HepG2 (cell line): ENCODE measurements around the gene TCEANC2. TPM values are rescaled to one million over a fixed set of nuclear protein-coding genes. Genes with fewer than 3 reads are reported as not detected.

Source experiments
- BCL6 ChIP-seq: IDR thresholded peaks from 2 replicates; pipeline ENCODE4 v1.6.1; 2016; ENCODE audit warnings: missing genetic modification reagents, missing compliant biosample characterization
- DMAP1 ChIP-seq: IDR thresholded peaks from 2 replicates; pipeline ENCODE4 v1.6.1; 2016
- FIP1L1 ChIP-seq: fragments of 200-400 bp; formaldehyde crosslinking; IDR thresholded peaks from 2 replicates; pipeline ENCODE4 v1.6.1; 2018; ENCODE audit warnings: low read depth, mild to moderate bottlenecking, low read length, moderate library complexity, borderline replicate concordance; ENCODE audit not compliant: insufficient read depth
- GTF2F1 ChIP-seq: fragments of 150-350 bp; IDR thresholded peaks from 2 replicates; pipeline ENCODE4 v1.6.1; 2014; ENCODE audit warnings: low read length
- HCFC1 ChIP-seq: fragments of 150-350 bp; IDR thresholded peaks from 2 replicates; pipeline ENCODE4 v1.6.1; 2014; ENCODE audit warnings: low read depth, low read length
- HDAC1 ChIP-seq: sonication (generic); formaldehyde crosslinking; IDR thresholded peaks from 2 replicates; pipeline ENCODE4 v1.5.1; 2020; ENCODE audit warnings: mild to moderate bottlenecking, missing genetic modification reagents
- HNRNPUL1 ChIP-seq: fragments of 200-400 bp; formaldehyde crosslinking; IDR thresholded peaks from 2 replicates; pipeline ENCODE4 v1.6.1; 2017; ENCODE audit warnings: low read depth, mild to moderate bottlenecking, low read length, moderate library complexity
- HOXA3 ChIP-seq: sonication (generic); formaldehyde crosslinking; IDR thresholded peaks from 2 replicates; pipeline ENCODE4 v1.5.0; 2020; ENCODE audit warnings: missing genetic modification reagents
- KLF11 ChIP-seq: IDR thresholded peaks from 2 replicates; pipeline ENCODE4 v1.6.1; 2016; ENCODE audit warnings: missing compliant biosample characterization
- NR0B2 ChIP-seq: sonication (generic); formaldehyde crosslinking; IDR thresholded peaks from 2 replicates; pipeline ENCODE4 v1.4.0; 2020; ENCODE audit warnings: mild to moderate bottlenecking, missing genetic modification reagents
- PATZ1 ChIP-seq: sonication (generic); formaldehyde crosslinking; IDR thresholded peaks from 2 replicates; pipeline ENCODE4 v1.4.0; 2020; ENCODE audit warnings: missing genetic modification reagents
- PREB ChIP-seq: sonication (generic); formaldehyde crosslinking; IDR thresholded peaks from 2 replicates; pipeline ENCODE4 v1.4.0; 2020; ENCODE audit warnings: missing genetic modification reagents
- RBM22 ChIP-seq: fragments of 200-400 bp; formaldehyde crosslinking; optimal IDR thresholded peaks from 2 replicates; pipeline ENCODE3; 2017; ENCODE audit warnings: mild to moderate bottlenecking, low read length, moderate library complexity
- SKI ChIP-seq: fragments of 450-650 bp; IDR thresholded peaks from one replicate; pipeline ENCODE4 v1.6.1; 2018; ENCODE audit warnings: mild to moderate bottlenecking; ENCODE audit not compliant: partially characterized antibody
- XRCC5 ChIP-seq: fragments of 200-400 bp; formaldehyde crosslinking; optimal IDR thresholded peaks from 2 replicates; pipeline ENCODE3; 2017; ENCODE audit warnings: mild to moderate bottlenecking, low read length
- ZBTB34 ChIP-seq: sonication (generic); formaldehyde crosslinking; IDR thresholded peaks from 2 replicates; pipeline ENCODE4 v1.8.0; 2022; ENCODE audit warnings: mild to moderate bottlenecking, missing genetic modification reagents
- ZMAT5 ChIP-seq: sonication (generic); formaldehyde crosslinking; IDR thresholded peaks from 2 replicates; pipeline ENCODE4 v1.5.0; 2020; ENCODE audit warnings: mild to moderate bottlenecking, low read depth, missing genetic modification reagents, borderline replicate concordance
- ZNF225 ChIP-seq: sonication (generic); formaldehyde crosslinking; IDR thresholded peaks from 2 replicates; pipeline ENCODE4 v1.4.0; 2020; ENCODE audit warnings: mild to moderate bottlenecking, missing genetic modification reagents
- ZNF260 ChIP-seq: sonication (generic); formaldehyde crosslinking; IDR thresholded peaks from 2 replicates; pipeline ENCODE4 v1.4.0; 2020; ENCODE audit warnings: missing genetic modification reagents, low read depth, mild to moderate bottlenecking, borderline replicate concordance
- ZNF30 ChIP-seq: sonication (generic); formaldehyde crosslinking; IDR thresholded peaks from 2 replicates; pipeline ENCODE4 v1.5.0; 2020; ENCODE audit warnings: mild to moderate bottlenecking, missing genetic modification reagents
- ZNF451 ChIP-seq: sonication (generic); formaldehyde crosslinking; IDR thresholded peaks from 2 replicates; pipeline ENCODE4 v1.5.0; 2020; ENCODE audit warnings: mild to moderate bottlenecking, missing genetic modification reagents
- ZNF597 ChIP-seq: sonication (generic); formaldehyde crosslinking; IDR thresholded peaks from 2 replicates; pipeline ENCODE4 v1.5.0; 2020; ENCODE audit warnings: missing genetic modification reagents
- ZSCAN9 ChIP-seq: IDR thresholded peaks from 2 replicates; pipeline ENCODE4 v1.6.1; 2016; ENCODE audit warnings: borderline replicate concordance
- polyA plus RNA-seq, 8 experiments: library from polyadenylated mRNA; depleted of rRNA in 3 of 8; stranded (reverse) in 7 of 8; unstranded in 1 of 8; fragments of >200 nt; fragmentation: Illumina TruSeq in 4 of 8; extraction: Trizol in 4 of 8; gene quantifications; 2 replicates each; pipeline versions ENCODE4 v1.2.1 to v1.2.3, GENCODE V29; 2011 to 2016; ENCODE audit warnings: low read depth in 4 of 8, missing spikeins in 1 of 8, mixed read lengths in 1 of 8; ENCODE audit not compliant: insufficient read depth in 1 of 8
- total RNA-seq, 5 experiments: library from RNA; depleted of rRNA; stranded (reverse); fragments of >200 nt; fragmentation: Illumina TruSeq; extraction: Trizol; gene quantifications; 2 replicates each; pipeline ENCODE4 v1.2.3, GENCODE V29; 2016; ENCODE audit warnings: low read depth in 1 of 5

TCEANC2 gene
- total and polyA plus RNA-seq, 2 of the 13 experiments (the other 11 are each of a cell fraction or from before 2014, with no cell fraction given) = 3.8 to 5.0 TPM

GRCh38 chr1:54016343-54017282 is 36.8 kb upstream of the TCEANC2 start (continued):
- TF ChIP-seq BCL6 = peak; percentile 82
- peak; percentile 78 for TF ChIP-seq SKI
- TF ChIP-seq ZNF30 (CRISPR knock-in tag) = no peak
- no peak for TF ChIP-seq NR0B2
- no peak for TF ChIP-seq GTF2F1
- no peak for TF ChIP-seq HCFC1
- TF ChIP-seq ZSCAN9 (CRISPR knock-in tag) = no peak
- no peak for TF ChIP-seq ZNF597 (CRISPR knock-in tag)
- 0 out of 2 replicates have a peak, but pooled peaks have one; percentile 9 for TF ChIP-seq ZNF225 (CRISPR knock-in tag)
- TF ChIP-seq ZBTB34 = no peak
- TF ChIP-seq ZMAT5 (CRISPR knock-in tag) = no peak
- TF ChIP-seq PATZ1 (CRISPR knock-in tag) = peak; percentile 58; the same call in 1 of the 2 replicates
- TF ChIP-seq RBM22 = no peak
- no peak for TF ChIP-seq HNRNPUL1
- no peak for TF ChIP-seq KLF11 (CRISPR knock-in tag)
- no peak for TF ChIP-seq XRCC5
- no peak for TF ChIP-seq FIP1L1
- no peak for TF ChIP-seq ZNF260 (CRISPR knock-in tag)
- TF ChIP-seq HDAC1 (CRISPR knock-in tag) = peak; percentile 70
- 0 out of 2 replicates have a peak, but pooled peaks have one; percentile 50 for TF ChIP-seq DMAP1 (CRISPR knock-in tag)
- TF ChIP-seq PREB (CRISPR knock-in tag) = no peak
- no peak for TF ChIP-seq ZNF451
- peak; percentile 40; the same call in 1 of the 2 replicates for TF ChIP-seq HOXA3 (CRISPR knock-in tag)
